ENCODE data around the gene MYLK3.

The MYLK3 gene

DNA sequence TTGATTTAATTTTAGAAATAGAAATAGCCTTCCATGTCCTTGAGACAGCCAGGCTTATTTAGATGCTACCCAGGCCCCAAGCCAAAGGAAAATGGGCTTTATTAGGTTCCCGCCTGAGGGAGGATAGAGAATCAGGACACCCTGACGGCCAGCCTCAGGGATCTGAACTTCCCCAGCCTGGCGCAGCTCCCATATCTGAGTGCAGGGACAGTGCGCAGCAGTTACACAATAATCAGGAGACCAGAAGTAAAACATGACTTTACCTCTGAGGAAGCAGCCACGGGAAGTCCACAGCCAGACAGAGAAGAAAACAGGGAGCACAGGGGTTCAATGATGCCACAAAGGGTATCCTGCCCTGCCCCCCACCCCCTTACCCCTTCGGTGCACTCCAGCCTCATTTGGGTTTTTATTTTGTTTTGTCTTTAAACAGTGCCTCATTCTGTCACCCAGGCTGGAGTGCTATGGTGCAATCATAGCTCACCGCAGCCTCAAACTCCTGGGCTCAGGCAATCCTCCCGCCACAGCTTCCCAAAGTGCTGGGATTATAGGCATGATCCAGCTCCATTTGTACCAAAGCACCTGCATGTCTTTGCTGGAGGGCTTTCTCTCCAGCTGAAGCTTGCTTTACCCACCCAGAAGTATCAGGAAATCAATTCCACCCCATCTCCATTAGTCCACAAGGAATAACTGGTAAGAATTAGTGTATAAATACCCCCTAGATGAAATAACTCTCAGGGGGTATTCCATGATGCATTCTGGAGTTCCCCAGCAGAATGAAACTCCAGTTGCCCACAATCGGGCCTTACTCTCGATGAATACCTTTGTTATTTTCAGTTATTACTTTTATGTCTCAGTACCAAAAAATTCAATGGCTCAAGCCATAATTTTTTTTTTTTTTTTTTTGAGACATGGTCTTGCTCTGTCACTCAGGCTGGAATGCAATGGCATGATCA, 36.8 kb downstream of the MYLK3 start:
- no peak overlapping the region for H3K27ac Mint-ChIP-seq
- H3K4me3 Mint-ChIP-seq: no peak overlapping the region
- TF ChIP-seq, protein P1, sequence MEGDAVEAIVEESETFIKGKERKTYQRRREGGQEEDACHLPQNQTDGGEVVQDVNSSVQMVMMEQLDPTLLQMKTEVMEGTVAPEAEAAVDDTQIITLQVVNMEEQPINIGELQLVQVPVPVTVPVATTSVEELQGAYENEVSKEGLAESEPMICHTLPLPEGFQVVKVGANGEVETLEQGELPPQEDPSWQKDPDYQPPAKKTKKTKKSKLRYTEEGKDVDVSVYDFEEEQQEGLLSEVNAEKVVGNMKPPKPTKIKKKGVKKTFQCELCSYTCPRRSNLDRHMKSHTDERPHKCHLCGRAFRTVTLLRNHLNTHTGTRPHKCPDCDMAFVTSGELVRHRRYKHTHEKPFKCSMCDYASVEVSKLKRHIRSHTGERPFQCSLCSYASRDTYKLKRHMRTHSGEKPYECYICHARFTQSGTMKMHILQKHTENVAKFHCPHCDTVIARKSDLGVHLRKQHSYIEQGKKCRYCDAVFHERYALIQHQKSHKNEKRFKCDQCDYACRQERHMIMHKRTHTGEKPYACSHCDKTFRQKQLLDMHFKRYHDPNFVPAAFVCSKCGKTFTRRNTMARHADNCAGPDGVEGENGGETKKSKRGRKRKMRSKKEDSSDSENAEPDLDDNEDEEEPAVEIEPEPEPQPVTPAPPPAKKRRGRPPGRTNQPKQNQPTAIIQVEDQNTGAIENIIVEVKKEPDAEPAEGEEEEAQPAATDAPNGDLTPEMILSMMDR (IDR thresholded peaks at IDR 0.05): no peak
- peaks cover 15% of the 10 kb centered on the region for H3K4me1 Mint-ChIP-seq
- H3K36me3 Mint-ChIP-seq (ENCODE audit: low read depth): no peaks in the 10 kb centered on the region
- H3K27me3 Mint-ChIP-seq (ENCODE audit: low read depth, poor library complexity): peaks cover 47% of the 10 kb centered on the region
- no peak for DNase-seq
- no peaks in the 10 kb centered on the region for H3K9me3 Mint-ChIP-seq

DNA sequence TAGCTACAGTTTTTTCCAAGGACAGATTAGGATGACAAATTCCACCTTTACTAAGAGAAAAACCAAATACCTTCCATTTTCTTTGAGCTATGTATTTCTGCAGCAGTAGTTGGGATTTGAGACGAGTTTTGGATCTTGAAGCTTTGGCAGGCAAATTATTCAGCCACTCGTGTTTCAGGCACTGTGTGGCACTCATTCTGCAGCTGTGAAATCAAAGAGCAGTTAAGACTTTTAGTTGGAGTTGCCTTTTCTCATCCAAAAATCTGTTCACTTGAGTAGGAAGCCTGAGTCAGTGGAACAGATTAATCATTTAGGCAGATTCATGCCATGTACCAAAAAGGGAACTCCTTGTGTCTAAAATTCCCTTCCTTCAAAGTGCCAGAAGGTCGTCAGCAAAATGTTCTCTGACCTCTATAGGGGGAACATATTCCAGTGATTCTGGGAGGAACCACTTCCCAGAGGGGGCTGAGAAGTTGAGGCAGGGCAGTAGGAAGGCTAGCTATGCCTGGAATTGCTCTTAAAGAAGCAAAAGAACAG, 38.6 kb downstream of the MYLK3 start:
- Mint-ChIP-seq H3K27ac (no peak overlapping the region), H3K27me3 (ENCODE audit: low read depth, poor library complexity) (peaks cover 45% of the 10 kb centered on the region), H3K9me3 (no peaks in the 10 kb centered on the region), H3K4me3 (no peak overlapping the region), H3K4me1 (peaks cover 15% of the 10 kb centered on the region), H3K36me3 (ENCODE audit: low read depth) (no peaks in the 10 kb centered on the region)
- TF ChIP-seq, protein P1 (IDR thresholded peaks at IDR 0.05): no peak
- DNase-seq: no peak

DNA sequence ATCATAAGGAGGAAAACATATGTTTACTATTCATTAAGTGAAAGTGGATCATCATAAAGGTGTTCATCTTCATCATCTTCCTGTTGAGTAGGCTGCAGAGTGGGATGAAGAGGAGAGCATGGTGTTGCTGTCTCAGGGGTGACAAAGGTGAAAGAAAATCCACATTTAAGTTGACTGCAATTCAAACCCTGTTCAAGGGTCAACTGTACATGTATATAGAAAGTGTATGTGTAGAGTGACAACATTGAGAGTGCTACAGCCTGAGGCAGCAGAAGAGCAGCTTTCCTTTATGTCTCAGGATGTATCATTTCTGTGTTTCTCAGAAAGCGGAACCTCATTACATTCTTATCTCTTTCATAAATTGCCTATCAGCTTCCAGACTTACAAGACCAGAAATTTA, 41.5 kb downstream of the MYLK3 start:
- H3K9me3 Mint-ChIP-seq: no peaks in the 10 kb centered on the region
- peaks cover 25% of the 10 kb centered on the region for H3K27me3 Mint-ChIP-seq (ENCODE audit: low read depth, poor library complexity)
- peaks cover 7% of the 10 kb centered on the region for H3K4me1 Mint-ChIP-seq
- DNase-seq: no peak
- TF ChIP-seq, protein P1 (IDR thresholded peaks at IDR 0.05): no peak
- peaks cover 5% of the 10 kb centered on the region for H3K36me3 Mint-ChIP-seq (ENCODE audit: low read depth)
- H3K4me3 Mint-ChIP-seq: no peak overlapping the region
- H3K27ac Mint-ChIP-seq: no peak overlapping the region

DNA sequence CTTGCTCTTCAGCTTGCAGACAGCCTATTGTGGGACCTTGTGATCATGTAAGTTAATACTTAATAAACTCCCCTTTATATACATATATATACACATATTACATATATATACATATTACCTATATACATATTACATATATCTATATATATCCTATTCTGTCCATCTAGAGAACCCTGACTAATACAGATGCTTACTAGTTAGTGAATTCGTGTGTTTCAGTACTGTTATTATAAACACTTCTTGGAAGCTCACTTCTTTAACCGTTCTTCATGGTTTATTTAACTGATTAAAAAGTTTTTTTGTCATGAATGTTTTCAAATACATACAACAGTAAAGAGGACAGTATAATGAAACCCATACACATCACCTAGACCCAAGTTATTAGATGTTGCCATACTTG, 46.1 kb downstream of the MYLK3 start:
- Mint-ChIP-seq H3K9me3 (no peaks in the 10 kb centered on the region), H3K4me3 (no peak overlapping the region), H3K27ac (no peak overlapping the region), H3K36me3 (ENCODE audit: low read depth) (peaks cover 23% of the 10 kb centered on the region), H3K27me3 (ENCODE audit: low read depth, poor library complexity) (peaks cover 8% of the 10 kb centered on the region), H3K4me1 (no peaks in the 10 kb centered on the region)
- TF ChIP-seq, protein P1 (IDR thresholded peaks at IDR 0.05): no peak
- DNase-seq: no peak

DNA sequence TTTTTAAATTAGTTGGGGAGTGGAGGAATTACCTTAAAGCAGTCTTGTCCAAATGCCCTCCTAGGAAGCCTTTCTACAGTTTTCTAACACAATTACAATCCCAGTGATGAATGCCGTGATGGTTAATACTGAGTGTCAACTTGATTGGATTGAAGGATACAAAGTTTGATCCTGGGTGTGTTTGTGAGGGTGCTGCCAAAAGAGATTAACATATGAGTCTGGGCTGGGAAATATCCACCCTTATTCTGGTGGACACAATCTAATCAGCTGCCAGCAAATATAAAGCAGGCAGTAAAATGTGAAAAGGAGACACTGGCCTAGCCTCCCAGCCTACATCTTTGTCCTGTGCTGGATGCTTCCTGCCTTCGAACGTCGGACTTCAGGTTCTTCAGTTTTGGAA, 46.5 kb downstream of the MYLK3 start:
- Mint-ChIP-seq H3K36me3 (ENCODE audit: low read depth) (peaks cover 26% of the 10 kb centered on the region), H3K4me1 (no peaks in the 10 kb centered on the region), H3K27me3 (ENCODE audit: low read depth, poor library complexity) (peaks cover 7% of the 10 kb centered on the region), H3K27ac (no peak overlapping the region), H3K9me3 (no peaks in the 10 kb centered on the region), H3K4me3 (no peak overlapping the region)
- TF ChIP-seq, protein P1 (IDR thresholded peaks at IDR 0.05): no peak
- DNase-seq: no peak

Measured in nephron progenitor cell (in vitro differentiated cells).